HCT116 (cell line): Measurements from ENCODE around the gene PIGO. TPM values are rescaled to one million over a fixed set of nuclear protein-coding genes. Genes with fewer than 3 reads are reported as not detected.

ENCODE experiments used
- ATAC-seq: fragments of 200-7000 bp; cut with Tn5 transposase; 2 replicates; pipeline ENCODE4 v1.9.1; 2020; ENCODE audit warnings: mild to moderate bottlenecking, moderate library complexity
- BruUV-seq: library from RNA; stranded (reverse); fragments of 400-500 nt; replicated peaks from 2 replicates; lab custom pipeline; 2021; lab: Mats Ljungman, UMichigan
- CTCF ChIA-PET: fragments of 300-600 bp; sonication (Branson Sonifier 250); formaldehyde crosslinking; loops from one replicate; lab custom pipeline; 2021; ENCODE audit warnings: antibody characterized with exemption; lab: Charles Lee
- POLR2A ChIA-PET: fragments of 300-600, 350-600 bp; sonication (Branson Sonifier 250); formaldehyde crosslinking; loops from one replicate; lab custom pipeline; 2021; ENCODE audit warnings: antibody characterized with exemption; lab: Charles Lee
- RAD21 ChIA-PET, 2 experiments: fragments of 300-600 bp; sonication (Branson Sonifier 250); formaldehyde crosslinking; loops; one replicate each; lab custom pipeline; 2023; ENCODE audit warnings: low total read pairs in 2 of 2; ENCODE audit not compliant: uncharacterized antibody in 2 of 2, unreplicated experiment in 2 of 2, low non-redundant PET in 1 of 2; lab: Charles Lee
- DNase-seq: peaks from one replicate; pipeline ENCODE4 v3.0.0-alpha.2; 2010; ENCODE audit warnings: low read depth, low spot score
- H2AFZ ChIP-seq: fragments of 200-600 bp; shearing (Covaris generic), sonication (generic); 2 replicates; pipeline ENCODE4 v1.6.1; 2017; ENCODE audit warnings: low read depth, mixed run types, mixed read lengths, antibody characterized with exemption, low read length; ENCODE audit not compliant: poor library complexity, severe bottlenecking
- H3K27ac ChIP-seq: 2 replicates; pipeline ENCODE4 v1.5.1; 2012; ENCODE audit warnings: low read depth, low read length
- H3K27me3 ChIP-seq: fragments of 200-600 bp; sonication (generic); 2 replicates; pipeline ENCODE4 v1.6.1; 2016; ENCODE audit warnings: mixed run types, low read length, mixed read lengths; ENCODE audit not compliant: insufficient read depth
- H3K36me3 ChIP-seq, 2 experiments: fragments of 200-500 bp in 1 of 2; fragments of 200-600 bp in 1 of 2; sonication (Bioruptor generic) in 1 of 2; sonication (generic) in 1 of 2; 2 replicates each; pipeline versions ENCODE4 v1.5.1 to v1.6.1; 2014 to 2016; ENCODE audit warnings: low read length in 2 of 2, inconsistent platforms in 1 of 2, mixed read lengths in 1 of 2, mixed run types in 1 of 2; ENCODE audit not compliant: insufficient read depth in 2 of 2, control insufficient read depth in 1 of 2
- H3K4me1 ChIP-seq, 2 experiments: fragments of 200-600 bp in 1 of 2; sonication (generic) in 1 of 2; 2 replicates each; pipeline versions ENCODE4 v1.5.1 to v1.6.1; 2012 to 2017; ENCODE audit warnings: low read length in 2 of 2, inconsistent platforms in 1 of 2, mild to moderate bottlenecking in 1 of 2, mixed read lengths in 1 of 2, mixed run types in 1 of 2, moderate library complexity in 1 of 2; ENCODE audit not compliant: insufficient read depth in 2 of 2, control insufficient read depth in 1 of 2
- H3K4me2 ChIP-seq: fragments of 200-600 bp; sonication (generic); 2 replicates; pipeline ENCODE4 v1.6.1; 2017; ENCODE audit warnings: mixed run types, low read length, mixed read lengths
- H3K4me3 ChIP-seq, 2 experiments: fragments of 200-600 bp in 1 of 2; sonication (generic) in 1 of 2; replicated peaks in 1 of 2; 2 replicates each; pipeline ENCODE4 v1.5.1; 2011 to 2016; ENCODE audit warnings: low read length in 2 of 2, control low read depth in 1 of 2, low read depth in 1 of 2, mild to moderate bottlenecking in 1 of 2, mixed read lengths in 1 of 2, mixed run types in 1 of 2
- H3K79me2 ChIP-seq: fragments of 200-600 bp; sonication (generic); 2 replicates; pipeline ENCODE4 v1.6.1; 2017; ENCODE audit warnings: mild to moderate bottlenecking, mixed run types, low read length, moderate library complexity, mixed read lengths; ENCODE audit not compliant: insufficient read depth
- H3K9ac ChIP-seq: fragments of 200-600 bp; sonication (generic); 2 replicates; pipeline ENCODE4 v1.6.1; 2016; ENCODE audit warnings: low read length, mixed read lengths
- H3K9me2 ChIP-seq: fragments of 200-600 bp; sonication (generic), shearing (Covaris generic); 2 replicates; pipeline ENCODE4 v1.6.1; 2017; ENCODE audit warnings: mixed run types, mild to moderate bottlenecking, moderate library complexity; ENCODE audit not compliant: insufficient read depth
- H3K9me3 ChIP-seq, 2 experiments: fragments of 200-500 bp in 1 of 2; fragments of 200-600 bp in 1 of 2; sonication (Bioruptor generic) in 1 of 2; sonication (generic) in 1 of 2; 2 replicates each; pipeline ENCODE4 v1.6.1; 2014 to 2017; ENCODE audit warnings: low read length in 2 of 2, mixed read lengths in 2 of 2, inconsistent platforms in 1 of 2, low read depth in 1 of 2, mild to moderate bottlenecking in 1 of 2, mixed run types in 1 of 2, moderate library complexity in 1 of 2; ENCODE audit not compliant: control insufficient read depth in 1 of 2, insufficient read depth in 1 of 2
- H4K20me1 ChIP-seq: fragments of 200-600 bp; sonication (generic), shearing (Covaris generic); 2 replicates; pipeline ENCODE4 v1.6.1; 2017; ENCODE audit warnings: mixed run types, mild to moderate bottlenecking, moderate library complexity; ENCODE audit not compliant: insufficient read depth
- CEBPB ChIP-seq: IDR thresholded peaks from 2 replicates; pipeline ENCODE4 v1.6.1; 2012; ENCODE audit warnings: low read depth
- EGR1 ChIP-seq: IDR thresholded peaks from 2 replicates; pipeline ENCODE4 v1.6.1; 2012; ENCODE audit warnings: low read depth
- EZH2 ChIP-seq: fragments of 200-600 bp; sonication (generic); IDR thresholded peaks from 2 replicates; pipeline ENCODE4 v1.6.1; 2017; ENCODE audit warnings: antibody characterized with exemption, mixed run types
- JUND ChIP-seq: IDR thresholded peaks from 2 replicates; pipeline ENCODE4 v1.6.1; 2012
- POLR2A ChIP-seq: IDR thresholded peaks from 2 replicates; pipeline ENCODE4 v1.7.0; 2011; ENCODE audit warnings: borderline replicate concordance; ENCODE audit not compliant: insufficient read depth, insufficient read length; ENCODE audit errors: extremely low read depth
- POLR2AphosphoS5 ChIP-seq: IDR thresholded peaks from 2 replicates; pipeline ENCODE4 v1.6.1; 2011; ENCODE audit warnings: mild to moderate bottlenecking, low read depth, low read length, moderate library complexity
- SIN3A ChIP-seq: IDR thresholded peaks from 2 replicates; pipeline ENCODE4 v1.6.1; 2012; ENCODE audit warnings: low read depth
- SP1 ChIP-seq: IDR thresholded peaks from 2 replicates; pipeline ENCODE4 v1.6.1; 2012; ENCODE audit warnings: low read depth
- TCF7L2 ChIP-seq: IDR thresholded peaks from 2 replicates; pipeline ENCODE4 v1.7.0; 2011; ENCODE audit warnings: borderline replicate concordance, inconsistent platforms; ENCODE audit not compliant: insufficient read depth, insufficient read length; ENCODE audit errors: extremely low read depth
- YY1 ChIP-seq: IDR thresholded peaks from 2 replicates; pipeline ENCODE4 v1.6.1; 2011; ENCODE audit warnings: low read length, low read depth, moderate library complexity, mild to moderate bottlenecking; ENCODE audit not compliant: insufficient replicate concordance; ENCODE audit errors: extremely low read depth
- ZFX ChIP-seq: fragments of 450-650 bp; IDR thresholded peaks from 2 replicates; pipeline ENCODE4 v1.6.1; 2017
- ZNF274 ChIP-seq: fragments of 200-500 bp; sonication (Bioruptor generic); IDR thresholded peaks from 2 replicates; pipeline ENCODE4 v1.6.1; 2014; ENCODE audit warnings: mild to moderate bottlenecking, low read depth, low read length, inconsistent platforms
- intact Hi-C: fragments of 100-400 bp; cut with micrococcal nuclease; formaldehyde crosslinking; loops from 2 replicates; pipeline ENCODE4 v1.10.0; 2022
- total RNA-seq: library from RNA; stranded (reverse); gene quantifications from one replicate; pipeline ENCODE4 v1.2.1, GENCODE V29; 2021; ENCODE audit not compliant: unreplicated experiment
- TF ChIP-seq, protein P1 (sequence below): IDR thresholded peaks from 2 replicates; pipeline ENCODE4 v1.6.1; 2012
- TF ChIP-seq, protein P2 (sequence below): IDR thresholded peaks from 2 replicates; pipeline ENCODE4 v1.6.1; 2012
- TF ChIP-seq, protein P3 (sequence below): IDR thresholded peaks from 2 replicates; pipeline ENCODE4 v1.6.1; 2012; ENCODE audit warnings: low read depth

The PIGO gene
- total RNA-seq, 1 experiment from 2014 or later: 24.0 TPM

DNA sequence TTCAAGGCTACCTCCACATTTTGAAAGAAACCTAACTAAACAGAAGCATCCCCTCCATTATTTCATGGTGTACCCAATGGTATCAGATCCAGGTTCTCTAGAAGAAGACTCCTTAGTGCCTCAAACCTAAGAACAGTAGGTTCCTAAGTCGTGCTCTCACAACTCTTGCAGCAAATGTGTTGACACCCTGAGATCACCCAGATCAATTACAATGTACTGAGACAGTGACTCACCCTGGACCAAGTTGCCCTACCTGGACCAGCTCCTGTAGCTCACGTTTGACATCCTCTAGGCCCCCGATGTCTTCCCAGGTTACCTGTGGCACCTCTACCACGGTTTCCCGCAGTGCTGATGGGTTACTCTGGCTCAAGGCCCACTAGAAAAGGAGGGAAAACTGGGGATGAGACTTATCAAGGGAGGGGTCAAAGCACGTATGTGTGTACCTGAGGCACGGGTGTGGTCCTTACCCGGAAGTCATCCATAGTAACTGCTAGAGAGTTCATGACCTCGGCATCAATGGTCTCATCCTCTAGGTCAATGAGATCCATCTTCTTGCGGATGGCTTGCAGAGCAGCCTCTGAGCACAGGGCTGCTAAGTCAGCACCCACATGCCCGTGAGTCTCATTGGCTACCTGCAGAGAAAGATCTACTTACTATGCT, 35.7 kb downstream of the PIGO start:
- H3K4me1 ChIP-seq: no peaks in the 10 kb centered on the region
- no peak overlapping the region for H3K4me3 ChIP-seq
- DNase-seq (no peak), ATAC-seq (no peak)
- H3K9ac ChIP-seq: no peak overlapping the region
- ChIA-PET POLR2A (no interaction called here), RAD21 (no interaction called here), CTCF (no interaction called here)
- no peak overlapping the region for H3K27ac ChIP-seq
- H3K9me2 ChIP-seq: no peaks in the 10 kb centered on the region
- H3K79me2 ChIP-seq: peaks cover 66% of the 10 kb centered on the region
- no peak overlapping the region for H3K4me2 ChIP-seq
- no TSS peak for BruUV-seq
- no peak for TF ChIP-seq EGR1
- no peak for TF ChIP-seq SP1
- TF ChIP-seq ZNF274: no peak
- no peak for TF ChIP-seq EZH2
- no peaks in the 10 kb centered on the region for H3K27me3 ChIP-seq
- H2AFZ ChIP-seq: no peak overlapping the region
- no peaks in the 10 kb centered on the region; the same call in 1 of the 2 replicates for H4K20me1 ChIP-seq
- peaks cover 92 to 97% of the 10 kb centered on the region in 2 experiments for H3K36me3 ChIP-seq
- H3K9me3 ChIP-seq: no peaks in the 10 kb centered on the region
- intact Hi-C loops: no loop called here

DNA sequence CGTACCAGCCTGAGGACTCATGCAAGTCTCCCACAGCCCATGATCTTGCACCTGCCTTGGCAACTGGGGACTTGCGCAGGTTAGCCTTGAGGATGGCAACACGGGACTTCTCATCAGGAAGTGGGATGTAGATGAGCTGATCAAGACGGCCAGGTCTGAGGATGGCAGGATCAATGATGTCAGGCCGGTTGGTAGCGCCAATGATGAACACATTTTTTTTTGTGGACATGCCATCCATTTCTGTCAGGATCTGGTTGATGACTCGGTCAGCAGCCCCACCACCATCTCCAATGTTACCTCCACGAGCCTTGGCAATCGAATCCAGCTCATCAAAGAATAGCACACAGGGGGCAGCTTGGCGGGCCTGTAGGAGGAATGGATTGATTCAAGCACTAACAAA, 37.0 kb downstream of the PIGO start:
- ChIA-PET POLR2A (no interaction called here), CTCF (no interaction called here), RAD21 (no interaction called here)
- H4K20me1 ChIP-seq: no peaks in the 10 kb centered on the region; the same call in 1 of the 2 replicates
- peaks cover 54% of the 10 kb centered on the region for H3K79me2 ChIP-seq
- no peak overlapping the region for H3K4me3 ChIP-seq
- DNase-seq (no peak), ATAC-seq (no peak)
- BruUV-seq: no TSS peak
- no peak overlapping the region for H3K27ac ChIP-seq
- intact Hi-C loops: no loop called here
- no peaks in the 10 kb centered on the region for H3K9me3 ChIP-seq
- TF ChIP-seq POLR2A (no peak), ZFX (no peak), YY1 (no peak), ZNF274 (no peak), JUND (no peak), EGR1 (no peak), SIN3A (no peak), POLR2AphosphoS5 (no peak), TCF7L2 (no peak), CEBPB (no peak)
- TF ChIP-seq, protein P1, sequence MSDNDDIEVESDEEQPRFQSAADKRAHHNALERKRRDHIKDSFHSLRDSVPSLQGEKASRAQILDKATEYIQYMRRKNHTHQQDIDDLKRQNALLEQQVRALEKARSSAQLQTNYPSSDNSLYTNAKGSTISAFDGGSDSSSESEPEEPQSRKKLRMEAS: no peak
- TF ChIP-seq, protein P2, sequence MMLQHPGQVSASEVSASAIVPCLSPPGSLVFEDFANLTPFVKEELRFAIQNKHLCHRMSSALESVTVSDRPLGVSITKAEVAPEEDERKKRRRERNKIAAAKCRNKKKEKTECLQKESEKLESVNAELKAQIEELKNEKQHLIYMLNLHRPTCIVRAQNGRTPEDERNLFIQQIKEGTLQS: no peak
- TF ChIP-seq, protein P3, sequence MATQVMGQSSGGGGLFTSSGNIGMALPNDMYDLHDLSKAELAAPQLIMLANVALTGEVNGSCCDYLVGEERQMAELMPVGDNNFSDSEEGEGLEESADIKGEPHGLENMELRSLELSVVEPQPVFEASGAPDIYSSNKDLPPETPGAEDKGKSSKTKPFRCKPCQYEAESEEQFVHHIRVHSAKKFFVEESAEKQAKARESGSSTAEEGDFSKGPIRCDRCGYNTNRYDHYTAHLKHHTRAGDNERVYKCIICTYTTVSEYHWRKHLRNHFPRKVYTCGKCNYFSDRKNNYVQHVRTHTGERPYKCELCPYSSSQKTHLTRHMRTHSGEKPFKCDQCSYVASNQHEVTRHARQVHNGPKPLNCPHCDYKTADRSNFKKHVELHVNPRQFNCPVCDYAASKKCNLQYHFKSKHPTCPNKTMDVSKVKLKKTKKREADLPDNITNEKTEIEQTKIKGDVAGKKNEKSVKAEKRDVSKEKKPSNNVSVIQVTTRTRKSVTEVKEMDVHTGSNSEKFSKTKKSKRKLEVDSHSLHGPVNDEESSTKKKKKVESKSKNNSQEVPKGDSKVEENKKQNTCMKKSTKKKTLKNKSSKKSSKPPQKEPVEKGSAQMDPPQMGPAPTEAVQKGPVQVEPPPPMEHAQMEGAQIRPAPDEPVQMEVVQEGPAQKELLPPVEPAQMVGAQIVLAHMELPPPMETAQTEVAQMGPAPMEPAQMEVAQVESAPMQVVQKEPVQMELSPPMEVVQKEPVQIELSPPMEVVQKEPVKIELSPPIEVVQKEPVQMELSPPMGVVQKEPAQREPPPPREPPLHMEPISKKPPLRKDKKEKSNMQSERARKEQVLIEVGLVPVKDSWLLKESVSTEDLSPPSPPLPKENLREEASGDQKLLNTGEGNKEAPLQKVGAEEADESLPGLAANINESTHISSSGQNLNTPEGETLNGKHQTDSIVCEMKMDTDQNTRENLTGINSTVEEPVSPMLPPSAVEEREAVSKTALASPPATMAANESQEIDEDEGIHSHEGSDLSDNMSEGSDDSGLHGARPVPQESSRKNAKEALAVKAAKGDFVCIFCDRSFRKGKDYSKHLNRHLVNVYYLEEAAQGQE: no peak
- no peaks in the 10 kb centered on the region for H3K9me2 ChIP-seq
- no peaks in the 10 kb centered on the region for H3K4me1 ChIP-seq
- no peak overlapping the region for H3K4me2 ChIP-seq
- H3K36me3 ChIP-seq: peaks cover 84 to 86% of the 10 kb centered on the region in 2 experiments
- H3K9ac ChIP-seq: no peak overlapping the region
- no peaks in the 10 kb centered on the region for H3K27me3 ChIP-seq
- no peak overlapping the region for H2AFZ ChIP-seq
